ENCODE results near the gene LCK.
A peak's percentile ranks its signal among the peaks of the same experiment; 100 is the strongest.

The LCK gene

DNA sequence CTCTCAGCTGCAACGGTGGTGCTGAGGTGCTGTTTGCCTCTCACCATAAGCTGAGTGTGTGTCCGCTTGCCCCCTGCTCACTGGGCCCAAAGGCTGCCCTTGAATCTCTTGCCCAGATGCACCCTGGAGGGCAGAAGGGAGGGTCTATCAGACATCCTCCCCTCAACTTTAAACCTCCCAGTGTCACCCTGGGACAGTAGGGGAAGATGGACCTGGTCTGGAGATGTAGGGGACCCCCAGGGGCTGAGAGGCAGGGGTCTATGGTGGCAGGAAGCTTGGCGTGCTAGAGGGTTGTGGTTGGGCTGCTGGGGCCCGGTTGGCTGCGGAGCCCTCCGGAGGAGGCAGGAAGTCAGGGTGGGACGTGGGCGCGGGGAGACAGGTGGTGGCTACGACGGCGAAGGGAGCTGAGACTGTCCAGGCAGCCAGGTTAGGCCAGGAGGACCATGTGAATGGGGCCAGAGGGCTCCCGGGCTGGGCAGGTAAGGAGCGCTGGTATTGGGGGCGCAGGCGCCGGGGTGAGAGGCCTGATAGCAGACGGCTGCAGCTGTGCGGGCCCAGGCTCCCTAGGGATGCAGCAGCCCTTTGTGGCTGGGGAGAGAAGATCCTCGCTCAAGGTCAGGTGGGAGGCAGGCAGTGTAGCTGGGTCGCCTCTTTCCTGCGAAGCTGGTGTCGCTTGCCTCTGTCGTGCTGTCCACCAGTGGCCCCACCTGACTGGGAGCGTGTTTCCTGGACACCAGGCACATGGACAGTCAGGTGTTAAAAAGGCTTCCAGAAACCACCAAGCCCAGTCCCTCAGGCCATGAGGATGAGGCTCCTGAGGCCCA, at the start of gene LCK:
LCK (plus strand) TSS at position 373 of the 824 bp plus-strand sequence. CDS start 23,065 bp downstream, outside the sequence.
- DNase-seq = peak; percentile 69

DNA sequence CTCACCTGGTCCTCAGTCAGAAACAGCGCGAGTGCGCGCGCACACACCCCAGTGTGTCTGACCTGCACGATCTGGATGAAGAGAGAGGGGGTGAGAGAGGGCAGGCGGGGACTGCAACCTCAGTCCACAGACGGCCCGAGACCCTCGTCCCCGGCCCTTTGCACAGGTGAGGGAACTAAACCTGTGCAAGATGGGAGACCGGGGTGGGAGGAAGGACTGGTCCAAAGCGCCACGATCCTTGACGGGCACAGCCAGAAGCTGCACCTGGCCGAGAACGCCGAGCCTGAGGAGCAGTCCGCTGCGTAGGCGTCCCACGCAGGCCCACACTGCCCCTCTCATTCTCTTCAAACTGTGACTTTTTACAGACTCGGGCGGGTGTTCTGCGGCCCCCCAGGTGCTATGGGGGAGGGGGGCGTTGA, 46.1 kb upstream of the LCK start:
- DNase-seq = no peak

DNA sequence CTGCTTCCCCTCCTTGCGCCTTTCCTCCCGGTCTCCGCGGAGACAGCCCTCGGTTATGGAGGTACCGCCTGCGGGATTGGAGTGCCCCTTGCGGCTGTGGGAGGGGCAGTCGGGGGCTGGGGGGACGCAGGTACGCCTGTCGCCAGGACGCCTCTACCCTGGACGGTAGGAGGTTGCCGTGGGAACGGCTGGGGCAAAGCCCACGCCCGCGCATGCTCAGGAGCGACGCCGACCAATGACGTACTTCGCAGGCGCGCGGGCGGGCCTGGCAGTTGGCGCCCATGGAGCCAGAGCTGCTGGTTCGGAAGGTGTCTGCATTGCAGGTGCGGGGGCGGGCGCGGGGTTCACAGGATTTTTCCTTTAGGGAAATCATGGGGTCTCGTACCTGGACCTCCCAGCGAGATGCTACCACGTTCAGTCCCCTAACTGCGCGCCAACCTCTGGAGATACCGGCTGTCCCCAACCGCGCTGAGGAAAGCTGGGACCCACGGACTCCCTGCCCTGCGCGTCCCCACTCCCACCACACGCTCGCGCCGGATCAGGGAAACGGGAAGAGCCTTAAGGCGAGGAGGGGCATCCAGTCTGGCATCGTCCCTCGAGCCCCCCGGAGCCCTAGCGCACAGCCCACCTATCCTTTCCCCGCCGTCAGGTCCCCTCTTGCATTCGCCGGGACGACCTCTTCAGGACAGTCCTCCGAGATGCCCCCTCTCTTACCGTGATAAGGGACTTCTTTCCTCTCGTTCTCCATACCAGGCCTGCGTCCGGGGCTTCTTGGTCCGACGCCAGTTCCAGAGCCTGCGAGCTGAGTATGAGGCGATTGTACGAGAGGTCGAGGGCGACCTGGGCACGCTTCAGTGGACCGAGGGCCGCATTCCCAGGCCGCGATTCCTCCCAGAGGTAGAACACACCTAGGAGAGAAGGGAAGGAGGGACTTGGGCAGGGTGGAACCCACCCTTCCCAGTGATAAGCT, 45.4 kb upstream of the LCK start, which contains the start of gene IQCC:
IQCC (plus strand) TSS at position 271 of the 970 bp plus-strand sequence; CDS start at position 282, 11 bp downstream.
- DNase-seq = peak; percentile 85

DNA sequence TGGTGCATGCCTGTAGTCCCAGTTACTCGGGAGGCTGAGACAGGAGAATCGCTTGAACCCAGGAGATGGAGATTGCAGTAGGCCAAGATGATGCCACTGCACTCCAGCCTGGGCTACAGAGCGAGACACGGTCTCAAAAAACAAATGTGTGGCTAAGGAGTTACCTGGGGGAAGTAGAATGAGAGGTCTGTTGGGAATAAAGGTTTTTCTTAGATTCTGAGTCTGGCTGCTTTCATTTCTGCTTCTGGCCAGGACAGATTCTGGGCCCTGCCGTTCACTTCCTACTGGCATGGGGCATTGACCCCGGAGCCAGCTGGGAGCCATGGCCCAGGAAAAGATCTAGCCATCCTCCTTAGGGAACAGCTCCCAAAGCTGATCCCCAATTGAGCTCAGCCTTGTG, 42.6 kb upstream of the LCK start:
- DNase-seq = no peak

DNA sequence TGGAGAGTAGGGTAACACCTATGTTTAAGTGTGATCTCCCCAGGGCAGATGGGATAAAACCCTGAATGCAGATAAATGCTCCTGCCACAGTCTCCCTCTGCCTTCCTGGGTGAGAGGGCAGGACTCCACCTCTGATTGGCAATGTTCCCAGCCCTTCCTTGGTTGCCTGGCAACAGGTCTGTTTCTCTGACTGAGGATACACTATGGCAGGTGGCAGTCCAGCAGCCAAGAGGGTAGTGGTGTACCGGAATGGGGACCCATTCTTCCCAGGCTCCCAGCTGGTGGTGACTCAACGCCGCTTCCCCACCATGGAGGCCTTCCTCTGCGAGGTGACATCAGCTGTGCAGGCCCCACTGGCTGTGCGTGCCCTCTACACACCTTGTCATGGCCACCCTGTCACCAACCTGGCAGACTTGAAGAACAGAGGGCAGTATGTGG, 42.2 kb upstream of the LCK start, which contains the start of gene DCDC2B:
DCDC2B (plus strand) TSS at position 199 of the 438 bp plus-strand sequence; CDS start at position 204, 5 bp downstream.
- DNase-seq = no peak

DNA sequence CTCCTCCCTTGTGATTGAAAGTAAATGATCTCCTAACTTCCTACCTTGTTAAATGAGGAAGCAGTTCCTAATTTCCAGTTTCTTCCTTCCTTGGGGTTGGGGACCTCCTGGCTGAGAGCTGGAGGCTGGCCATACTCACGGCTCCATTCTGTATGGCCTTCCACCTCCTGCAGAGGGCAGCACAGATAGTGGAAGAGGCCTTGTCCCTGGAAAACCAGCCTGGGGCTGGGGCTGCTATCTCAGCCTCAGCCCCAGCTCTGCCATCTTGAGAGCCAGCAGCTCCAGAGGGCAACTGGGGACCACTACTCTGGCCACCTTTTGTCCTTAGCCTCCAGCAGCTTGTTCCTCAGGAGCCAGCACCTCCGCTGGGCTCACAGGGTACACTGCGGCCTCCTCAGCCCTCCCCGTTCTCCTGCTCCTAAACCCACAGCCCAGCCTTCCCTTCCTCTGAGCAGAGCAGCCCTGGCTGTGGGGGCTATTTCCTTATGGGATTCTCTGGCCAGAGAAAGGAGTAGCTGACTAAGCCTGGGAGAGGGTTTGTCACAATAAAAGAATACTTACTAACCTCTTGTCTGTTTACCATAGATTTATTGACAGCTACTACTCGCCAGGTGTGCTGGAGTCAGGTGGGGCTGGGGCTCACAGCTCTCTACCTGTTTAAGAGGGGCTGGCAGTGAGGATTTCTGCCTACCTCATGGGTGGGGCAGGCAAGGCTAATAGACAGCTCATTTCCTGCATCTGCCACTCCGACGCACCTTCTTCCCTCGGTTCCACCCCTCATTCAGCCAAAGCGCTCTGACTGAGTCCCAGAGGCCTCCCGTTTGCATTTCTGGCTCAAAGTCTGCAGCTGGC, 35.2 kb upstream of the LCK start:
- peak; percentile 51 for DNase-seq

DNA sequence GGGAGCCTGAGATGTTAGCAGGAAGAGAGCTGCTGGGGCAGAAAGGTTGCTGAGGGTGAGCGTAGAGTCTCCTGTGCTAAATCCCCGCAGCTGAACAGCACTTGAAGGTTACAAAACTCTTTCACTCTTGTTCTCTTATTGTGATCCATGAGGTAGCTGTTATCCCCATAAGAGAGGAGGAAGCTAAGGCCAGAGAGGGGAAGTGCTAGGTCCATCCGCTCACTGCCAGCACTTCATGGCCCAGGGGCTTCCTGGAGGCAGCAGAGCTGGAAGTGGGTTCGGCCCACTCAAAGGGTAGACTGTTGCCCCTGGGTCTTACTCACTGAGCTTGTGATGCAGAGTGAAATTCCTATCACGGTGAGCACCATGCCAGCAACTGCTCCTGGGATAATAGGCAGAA, 34.5 kb upstream of the LCK start:
- DNase-seq = no peak

DNA sequence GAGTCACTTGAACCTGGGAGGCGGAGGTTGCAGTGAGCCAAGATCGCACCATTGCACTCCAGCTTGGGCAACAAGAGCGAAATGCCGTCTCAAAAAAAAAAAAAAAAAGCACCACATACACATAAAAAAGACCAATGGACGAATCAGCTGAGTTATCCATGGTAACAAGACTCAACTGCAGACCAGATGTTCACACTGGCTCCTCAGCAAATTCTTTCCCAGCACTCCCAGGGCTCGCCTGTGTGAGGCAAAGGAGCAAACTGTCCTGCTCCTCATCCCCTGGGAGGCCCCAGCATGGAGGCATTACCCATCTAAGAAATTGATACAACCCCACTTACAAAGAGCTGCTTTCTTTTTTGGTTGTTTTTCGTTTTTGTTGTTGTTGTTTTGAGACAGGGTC, 32.0 kb upstream of the LCK start:
- no peak for DNase-seq

DNA sequence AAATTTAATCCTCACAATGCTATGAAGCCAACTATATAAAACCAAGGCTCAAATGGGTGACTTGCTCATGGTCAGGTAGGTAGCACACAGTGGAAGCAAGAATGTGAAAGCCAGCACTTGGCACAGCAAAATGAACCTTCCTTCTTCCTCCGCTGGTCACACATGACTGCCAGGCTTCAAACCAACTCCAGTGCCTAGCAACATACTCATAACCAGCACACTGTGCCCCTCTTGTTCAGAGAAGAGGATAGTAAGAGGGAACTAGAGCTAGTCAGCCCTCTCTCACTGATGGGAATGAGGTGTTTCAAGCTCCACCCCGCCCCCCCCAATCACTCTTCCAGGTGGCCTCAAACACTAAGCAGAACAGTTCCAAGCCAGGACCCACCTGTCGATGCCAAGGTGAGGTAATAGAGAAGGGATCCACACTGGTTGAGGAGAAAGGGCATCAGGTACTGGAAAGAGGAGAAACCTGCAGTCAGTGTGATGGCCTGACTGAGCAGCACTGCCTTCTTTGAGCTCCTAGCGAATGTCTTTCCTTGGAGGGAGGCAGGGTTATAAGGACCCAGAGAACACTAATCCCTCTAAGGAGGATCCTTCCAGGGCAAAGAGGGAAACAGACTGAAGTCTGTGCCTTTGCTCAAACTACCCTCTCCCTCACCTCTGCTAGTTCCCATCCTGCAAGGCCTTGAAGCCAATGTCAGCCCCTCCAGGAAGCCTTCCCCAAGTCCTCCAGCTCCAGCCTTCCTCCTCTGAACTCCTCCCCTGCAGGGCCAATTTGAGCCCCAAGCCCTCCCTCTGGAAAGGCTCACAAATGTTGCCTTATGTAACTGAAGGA, 30.1 kb upstream of the LCK start:
- DNase-seq = no peak

DNA sequence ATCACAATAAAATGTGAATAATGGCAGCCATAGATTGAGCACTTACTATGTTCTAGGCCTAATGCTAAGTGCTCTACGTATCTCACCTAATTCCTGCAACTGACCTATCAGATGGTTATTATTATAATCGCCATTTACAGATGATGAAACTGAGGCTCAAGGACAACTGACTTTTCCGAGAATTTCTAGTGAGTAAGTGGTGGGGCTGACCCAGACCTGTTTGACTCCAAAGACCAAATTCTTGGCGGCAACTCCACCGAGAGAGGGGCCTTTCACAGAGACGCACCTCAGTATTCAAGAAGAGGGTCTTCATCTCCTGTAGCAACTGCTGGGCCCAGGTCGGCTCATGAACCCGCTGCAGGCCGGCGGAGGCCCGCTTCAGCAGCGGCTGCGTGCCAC, 29.5 kb upstream of the LCK start:
- DNase-seq = no peak

DNA sequence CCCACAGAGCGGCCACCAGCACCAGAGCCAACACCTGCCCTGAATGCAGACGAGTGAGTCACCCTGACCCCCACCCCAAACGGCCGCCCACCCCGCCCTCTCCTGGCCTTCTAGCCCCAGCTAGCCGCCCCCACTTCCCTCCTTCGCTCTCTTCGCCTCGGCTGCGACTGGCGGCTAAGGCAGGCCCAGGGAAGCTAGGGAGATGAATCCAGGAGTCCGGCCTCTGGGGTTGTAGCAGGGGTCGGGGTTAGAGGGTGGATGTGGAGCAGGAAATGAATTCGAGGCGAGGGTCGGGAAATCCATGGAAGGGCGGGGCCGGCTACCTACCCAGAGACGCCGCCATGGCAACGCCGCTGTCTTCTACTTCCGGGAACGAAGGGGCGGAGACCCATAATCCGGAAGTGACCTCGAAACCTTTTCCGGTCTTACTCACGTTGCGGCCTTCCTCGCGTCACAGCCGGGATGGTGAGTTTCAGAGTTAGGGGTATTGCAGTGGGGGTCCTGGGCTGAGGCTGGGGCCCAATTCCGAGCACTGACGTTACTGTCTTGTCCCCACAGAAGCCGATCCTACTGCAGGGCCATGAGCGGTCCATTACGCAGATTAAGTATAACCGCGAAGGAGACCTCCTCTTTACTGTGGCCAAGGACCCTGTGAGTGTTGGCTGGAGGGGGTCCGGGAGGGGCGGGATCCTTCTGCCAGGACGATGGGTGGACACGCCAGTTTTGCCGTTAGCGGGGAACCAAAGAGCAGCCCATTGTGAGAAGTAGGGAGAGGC, 28.9 kb upstream of the LCK start, which contains the start of the genes EIF3I and TMEM234:
EIF3I (plus strand) TSS at position 428 of the 776 bp plus-strand sequence; CDS start at position 463, 35 bp downstream.
TMEM234 (minus strand) TSS at position 374 of the 776 bp plus-strand sequence; CDS start at position 343, 31 bp downstream.
- peak; percentile 85 for DNase-seq

DNA sequence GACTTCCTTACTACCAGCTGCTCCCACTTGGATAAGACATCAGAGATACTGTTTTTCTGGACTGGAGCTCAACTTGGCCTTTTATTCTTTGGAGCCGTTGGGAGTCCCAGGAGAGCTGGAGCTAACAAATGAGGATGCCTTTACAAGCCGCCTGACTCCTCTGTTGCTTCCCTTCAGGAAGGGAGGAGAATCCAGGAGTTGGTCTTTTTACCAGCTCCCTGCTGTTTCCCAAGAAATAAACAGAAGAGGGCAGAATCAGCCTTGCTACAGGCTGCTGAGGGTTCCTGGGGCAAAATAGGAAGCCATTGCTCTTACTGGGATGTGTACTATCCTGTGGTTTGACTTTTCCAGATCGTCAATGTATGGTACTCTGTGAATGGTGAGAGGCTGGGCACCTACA, 27.4 kb upstream of the LCK start:
- no peak for DNase-seq

DNA sequence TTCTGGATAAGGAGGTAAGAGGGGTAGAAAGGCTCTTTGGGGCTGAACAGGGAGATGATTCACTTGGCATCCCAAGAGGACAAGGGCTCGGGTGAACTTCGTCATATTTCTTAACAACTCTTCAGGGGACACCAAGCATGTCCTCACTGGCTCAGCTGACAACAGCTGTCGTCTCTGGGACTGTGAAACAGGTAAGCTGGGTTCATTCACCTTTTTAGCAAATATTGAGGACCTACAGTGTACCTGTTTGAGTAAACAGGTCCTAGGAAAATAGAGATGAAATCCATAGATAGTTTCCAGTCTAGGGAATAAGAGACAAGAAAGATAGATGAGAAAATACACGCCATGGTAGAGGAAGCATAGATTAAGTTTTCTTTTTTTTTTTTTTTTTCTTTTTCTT, 26.8 kb upstream of the LCK start:
- no peak for DNase-seq

DNA sequence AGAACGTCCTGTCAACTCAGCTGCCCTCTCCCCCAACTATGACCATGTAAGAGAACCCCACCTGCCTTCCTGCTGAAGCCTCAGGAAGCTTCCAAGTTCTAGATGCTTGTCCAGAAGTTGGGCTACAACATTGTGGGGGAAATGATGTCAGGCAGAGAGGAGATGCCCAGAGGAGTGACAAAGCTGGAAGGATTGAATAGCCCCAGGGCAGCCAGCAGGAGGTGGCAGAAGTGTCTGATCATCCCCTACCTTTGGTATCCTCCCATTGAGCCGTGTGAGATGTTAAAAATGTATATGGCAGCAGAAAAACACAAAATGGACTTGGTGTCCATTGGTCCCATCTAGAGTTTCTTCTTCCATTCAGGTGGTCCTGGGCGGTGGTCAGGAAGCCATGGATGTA, 22.3 kb upstream of the LCK start:
- DNase-seq = no peak

DNA sequence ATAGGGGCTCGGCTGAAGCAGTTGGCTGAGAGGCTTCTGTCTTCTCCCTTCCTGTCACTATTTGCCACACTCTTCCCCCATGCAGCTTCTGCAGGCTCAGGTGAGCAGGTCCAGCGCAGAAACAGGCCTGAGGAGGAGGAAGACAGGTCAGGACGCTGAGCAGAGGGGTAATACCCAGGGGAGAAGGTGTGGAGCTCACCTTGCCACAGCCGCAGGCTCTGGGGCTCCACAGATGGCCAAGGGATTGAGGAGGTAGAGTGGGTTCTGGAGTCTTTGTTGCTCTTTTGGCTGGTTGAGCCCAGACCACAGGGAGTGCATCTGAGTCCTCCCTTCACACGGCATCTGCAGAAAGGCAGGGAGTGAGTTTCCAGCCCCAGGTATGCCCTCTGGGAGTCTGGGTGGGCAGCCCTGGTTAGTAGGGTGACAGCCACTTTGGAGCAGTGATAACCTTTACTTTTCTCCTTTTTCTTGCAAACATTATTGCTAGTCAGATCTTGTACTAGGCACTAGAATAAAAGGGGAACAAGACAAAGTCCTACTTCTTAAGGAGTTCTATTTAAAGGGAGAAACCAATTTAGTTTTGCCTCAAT, 19.1 kb upstream of the LCK start:
- DNase-seq = no peak

DNA sequence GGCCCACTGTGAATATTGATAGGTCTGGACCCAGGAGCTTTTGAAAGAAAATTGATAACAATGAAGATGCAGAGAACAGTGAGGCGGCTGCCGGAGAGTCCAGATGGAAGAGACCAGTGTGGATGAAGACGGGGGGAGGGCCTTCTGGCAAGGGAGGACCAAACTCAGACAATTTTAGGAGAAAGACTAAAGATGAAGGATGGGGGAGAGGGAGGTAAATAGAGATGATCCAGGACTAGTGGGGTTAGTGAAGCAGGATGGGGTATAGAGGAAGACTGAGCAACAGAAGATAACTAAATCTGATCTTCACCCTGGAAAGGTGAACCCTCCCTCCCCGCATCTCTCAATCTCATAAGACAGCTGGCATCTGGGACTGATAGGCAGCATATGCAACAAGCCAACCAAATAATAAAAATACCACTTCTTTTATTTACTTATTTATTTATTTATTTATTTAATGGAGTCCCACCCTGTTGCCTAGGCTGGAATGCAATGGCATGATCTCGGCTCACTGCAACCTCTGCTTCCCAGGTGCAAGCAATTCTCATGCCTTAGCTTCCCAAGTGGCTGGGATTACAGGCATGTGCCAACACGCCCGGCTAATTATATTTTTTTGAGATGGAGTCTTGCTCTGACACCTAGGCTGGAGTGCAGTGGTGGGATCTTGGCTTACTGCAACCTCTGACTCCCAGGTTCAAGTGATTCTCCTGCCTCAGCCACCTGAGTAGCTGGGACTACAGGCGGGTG, 18.3 kb upstream of the LCK start:
- no peak for DNase-seq

DNA sequence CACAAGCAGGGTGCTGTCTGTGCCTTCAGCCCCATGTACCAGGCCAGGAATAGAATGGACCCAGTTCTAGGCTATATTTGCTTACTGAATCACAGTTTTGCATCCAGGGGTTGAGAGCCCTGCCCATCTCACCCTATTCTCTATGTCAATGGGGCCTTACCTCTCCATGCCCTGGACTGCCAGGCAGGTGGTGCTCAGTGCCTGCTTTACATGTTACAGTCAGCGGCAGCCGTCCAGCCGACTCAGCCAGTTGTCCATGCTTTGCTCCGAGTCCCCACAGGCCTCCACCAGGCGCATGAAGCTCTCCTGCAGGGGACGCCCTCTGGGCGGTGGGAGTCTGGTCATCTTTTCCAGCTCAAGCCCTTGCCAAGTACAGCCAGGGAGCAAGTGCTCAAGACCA, 16.3 kb upstream of the LCK start:
- DNase-seq = no peak

DNA sequence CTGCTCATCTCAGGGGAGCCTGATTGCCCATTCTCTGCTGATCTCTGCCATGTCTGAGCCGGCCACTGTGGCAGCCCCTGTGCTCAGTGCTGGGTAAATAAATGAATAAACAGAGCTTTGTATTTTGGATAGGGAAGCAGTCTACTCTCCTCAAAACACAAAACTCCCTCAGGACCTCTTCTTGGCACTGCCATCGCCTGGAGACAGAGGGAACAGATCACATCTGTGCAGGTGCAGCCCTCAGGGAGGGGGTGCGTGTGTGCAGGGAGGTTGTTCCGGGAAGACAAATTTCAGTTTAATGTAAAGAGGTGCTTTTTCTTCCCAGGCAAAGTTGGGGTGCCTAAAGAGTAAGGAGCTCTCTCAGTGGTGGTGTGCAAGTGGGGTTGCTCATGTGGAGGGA, 11.7 kb upstream of the LCK start:
- no peak for DNase-seq

DNA sequence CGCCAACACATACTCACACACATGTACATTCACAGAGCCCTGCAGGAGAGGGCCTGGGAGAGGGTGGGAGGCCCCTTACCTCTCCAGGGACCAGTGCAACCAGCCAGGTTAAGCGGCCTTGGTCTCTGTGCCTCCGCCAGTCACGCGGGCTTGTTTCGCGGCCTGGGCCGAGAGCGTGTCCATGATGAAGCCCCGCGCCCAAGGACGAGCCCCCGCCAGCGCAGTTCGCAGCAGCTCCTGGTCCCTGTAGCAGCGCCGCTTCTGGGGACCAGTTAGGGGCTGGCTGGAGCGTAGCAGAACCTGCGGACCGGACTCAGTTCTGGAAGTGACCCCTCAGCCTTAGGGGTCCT, 11.3 kb upstream of the LCK start:
- no peak for DNase-seq
